Effector CD8-positive, alpha-beta T cell (primary cell): ENCODE data around the gene IFT43.

Source experiments
- DNase-seq: peaks from one replicate; lab custom pipeline; 2025; lab: John Stamatoyannopoulos, UW
- total RNA-seq, 4 experiments: gene quantifications; one replicate each; lab custom pipeline; 2026; lab: John Stamatoyannopoulos, UW

The IFT43 gene
- total RNA-seq = 8.6 to 12.8 (median 9.6) reads per million in 4 experiments

DNA sequence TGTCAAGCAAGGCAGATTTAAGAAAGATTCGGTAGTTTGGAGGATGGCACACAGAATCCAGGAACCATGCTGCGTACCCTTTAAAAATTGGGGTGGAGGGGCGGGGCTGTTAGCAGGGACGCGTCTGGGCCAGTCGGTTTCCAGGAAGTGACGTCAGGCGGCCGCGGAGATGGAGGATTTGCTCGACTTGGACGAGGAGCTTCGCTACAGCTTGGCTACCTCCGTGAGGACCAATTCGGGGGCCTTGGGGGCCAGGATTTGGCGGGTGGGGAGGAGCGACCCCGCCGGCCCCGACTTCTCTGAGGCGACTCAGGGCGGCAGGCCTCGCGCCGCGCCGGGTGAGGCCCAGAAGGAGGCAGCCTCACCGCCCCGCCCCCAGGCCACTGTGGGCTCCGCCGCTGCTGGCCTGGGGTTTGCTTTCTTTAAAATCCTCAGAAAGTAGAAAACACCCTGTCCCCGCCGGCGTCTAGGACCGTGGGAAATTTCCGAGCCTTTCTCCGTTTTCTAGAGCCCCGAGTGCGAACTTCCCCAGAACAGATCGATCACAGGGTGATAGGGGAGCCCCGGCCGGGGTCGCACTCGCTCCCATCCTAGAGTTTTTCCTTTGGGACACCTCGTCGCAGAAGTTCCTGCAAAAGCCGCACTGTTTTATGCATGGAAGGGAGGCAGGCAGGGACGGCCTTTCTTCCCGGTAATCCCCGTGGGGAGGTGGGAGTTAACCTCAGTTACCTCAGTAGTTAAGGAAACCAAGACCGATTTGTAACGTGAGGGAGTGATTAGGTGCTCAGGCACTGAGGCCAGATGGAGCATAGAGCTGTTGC is at the start of gene IFT43:
IFT43 (plus strand) TSS at position 146 of the 821 bp plus-strand sequence; CDS start at position 170, 24 bp downstream.
- DNase-seq = peak; percentile 82

DNA sequence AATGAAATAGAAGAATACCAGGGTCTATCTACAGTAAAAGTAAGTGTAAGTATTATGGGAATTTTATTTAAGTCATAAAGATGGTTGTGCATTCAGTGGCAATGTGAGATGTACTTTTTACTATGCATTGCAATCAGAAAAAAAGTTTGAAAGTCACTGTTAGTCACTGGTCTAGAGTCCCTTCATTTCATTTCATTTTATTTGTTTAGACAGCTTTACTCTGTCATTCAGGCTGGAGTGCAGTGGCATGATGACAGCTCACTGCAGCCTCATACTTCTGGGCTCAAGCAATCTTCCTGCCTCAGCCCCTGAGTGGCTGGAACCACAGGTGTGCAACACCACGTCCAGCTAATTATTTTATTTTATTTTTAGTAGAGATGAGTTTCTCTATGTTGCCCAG is 46.4 kb upstream of the IFT43 start:
- DNase-seq = no peak

DNA sequence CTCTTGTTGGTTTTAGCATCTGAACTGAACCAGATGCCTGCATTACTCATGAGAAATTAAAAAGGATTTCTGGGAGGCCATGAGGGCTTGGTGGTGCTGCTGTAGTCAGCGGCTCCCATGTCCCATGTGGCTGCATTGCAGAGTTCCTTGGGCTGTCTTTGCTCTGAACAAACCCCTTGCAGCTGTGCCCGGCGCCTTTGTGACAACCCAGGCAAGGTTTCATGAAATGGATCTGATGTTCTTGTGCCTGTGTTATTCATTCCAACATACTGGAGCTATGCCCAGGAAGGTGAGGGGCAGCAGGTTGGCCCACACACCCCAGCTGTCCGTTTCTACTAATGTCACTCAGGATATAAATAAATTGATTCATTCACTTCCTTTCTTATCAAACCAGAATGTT is 44.5 kb upstream of the IFT43 start:
- no peak for DNase-seq

DNA sequence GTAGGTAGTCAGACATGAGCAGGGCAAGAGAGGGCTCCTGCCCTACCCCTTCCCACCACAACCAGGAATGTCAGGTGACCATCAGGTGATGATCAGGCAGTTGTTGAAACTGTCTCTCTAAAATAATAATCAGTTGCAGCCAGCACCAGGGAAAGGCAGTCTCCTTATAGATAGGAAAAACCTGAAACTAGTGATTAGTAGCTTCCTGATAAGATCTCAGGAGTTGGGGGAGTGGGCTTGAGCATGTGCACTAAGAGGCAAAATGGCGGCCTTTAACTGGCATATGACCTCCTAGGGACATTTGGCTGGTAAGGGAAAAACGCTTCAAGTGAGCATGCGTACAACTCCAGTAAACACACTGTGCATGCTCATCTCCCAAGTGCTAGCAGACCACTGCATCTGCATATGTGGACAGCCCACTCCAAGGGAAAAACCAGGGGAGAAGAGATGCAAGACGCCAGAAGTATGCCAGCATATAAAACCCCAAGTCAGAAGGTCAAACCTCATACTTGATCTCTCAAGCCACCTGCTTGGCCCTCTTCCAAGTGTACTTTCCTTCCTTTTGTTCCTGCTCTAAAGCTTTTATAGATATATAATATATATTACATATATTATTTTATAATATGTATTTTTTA is 40.8 kb upstream of the IFT43 start:
- no peak for DNase-seq

DNA sequence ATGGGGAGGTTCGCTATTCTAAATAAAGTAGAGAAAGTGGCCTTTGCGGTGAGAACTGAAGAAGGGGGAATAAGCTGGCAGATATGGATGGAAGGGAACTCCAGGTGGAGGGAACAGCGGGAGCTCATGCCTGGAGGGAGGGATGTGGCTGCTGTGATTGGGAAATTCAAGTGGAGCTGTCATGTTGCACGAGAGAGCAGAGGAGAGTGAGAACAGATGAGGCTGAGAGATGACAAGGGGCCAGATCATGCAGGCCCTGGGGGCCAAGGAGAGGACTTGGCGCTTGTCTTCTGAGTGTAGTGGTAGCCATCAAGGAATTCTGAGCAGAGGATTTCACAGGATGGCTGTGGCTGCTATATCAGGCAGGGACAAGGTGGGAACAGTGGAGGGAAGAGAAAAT is 38.8 kb upstream of the IFT43 start:
- no peak for DNase-seq

DNA sequence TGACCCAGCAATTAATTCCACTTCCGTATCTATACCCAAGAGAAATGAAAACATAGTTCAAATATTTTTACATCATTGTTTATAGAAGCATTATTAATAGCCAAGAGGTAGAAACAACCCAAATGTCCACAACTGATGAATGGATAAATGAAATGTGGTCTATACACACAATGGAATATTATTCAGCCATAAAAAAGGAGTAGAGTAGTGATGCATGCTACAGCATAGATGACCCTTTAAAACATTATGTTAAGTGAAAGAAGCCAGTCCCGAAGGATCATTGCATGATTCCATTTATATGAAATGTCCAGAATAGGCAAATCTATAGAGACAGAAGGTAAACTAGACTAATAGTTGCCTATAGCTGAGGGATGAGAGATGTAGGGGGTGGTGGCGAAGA is 33.1 kb upstream of the IFT43 start:
- DNase-seq = no peak

DNA sequence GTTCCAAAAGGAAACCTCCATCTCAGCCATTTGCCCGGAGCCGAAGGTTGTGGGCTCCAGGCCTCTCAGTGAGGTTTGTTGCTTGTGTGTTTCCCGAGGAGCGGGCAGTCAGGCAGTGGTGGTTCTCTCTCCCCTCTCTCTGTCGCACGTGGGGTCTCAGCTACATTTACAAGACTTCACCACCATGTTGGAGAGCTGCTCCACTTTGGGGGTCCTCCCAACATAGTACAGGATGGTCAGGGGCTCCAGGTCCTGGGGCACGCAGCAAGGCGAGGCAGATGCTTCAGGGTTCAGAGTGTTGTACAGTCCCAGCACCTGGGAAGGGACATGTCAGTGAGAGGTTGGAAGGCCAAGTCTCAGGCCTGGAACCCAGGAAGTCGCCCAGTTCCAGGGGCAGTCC is 26.5 kb upstream of the IFT43 start:
- DNase-seq = no peak

DNA sequence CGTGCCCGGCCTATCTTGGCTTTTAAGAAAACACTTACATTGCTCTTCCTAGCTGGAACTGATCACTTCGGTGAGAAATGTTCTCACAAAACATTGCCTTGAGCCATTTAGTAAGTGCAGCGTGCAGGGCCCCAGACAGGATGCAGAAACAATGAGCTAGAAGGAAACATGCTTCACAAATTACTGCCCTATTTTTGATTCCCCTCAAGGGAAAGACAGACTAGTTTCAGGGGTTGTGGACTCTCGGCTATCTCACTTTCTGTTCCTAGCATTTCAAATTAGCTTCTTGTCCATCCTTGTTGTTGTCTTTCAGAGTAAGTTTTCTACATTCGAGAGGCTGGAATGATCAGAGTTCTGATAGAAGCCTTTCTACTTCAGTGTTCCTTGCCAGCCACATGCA is 25.3 kb upstream of the IFT43 start:
- no peak for DNase-seq

DNA sequence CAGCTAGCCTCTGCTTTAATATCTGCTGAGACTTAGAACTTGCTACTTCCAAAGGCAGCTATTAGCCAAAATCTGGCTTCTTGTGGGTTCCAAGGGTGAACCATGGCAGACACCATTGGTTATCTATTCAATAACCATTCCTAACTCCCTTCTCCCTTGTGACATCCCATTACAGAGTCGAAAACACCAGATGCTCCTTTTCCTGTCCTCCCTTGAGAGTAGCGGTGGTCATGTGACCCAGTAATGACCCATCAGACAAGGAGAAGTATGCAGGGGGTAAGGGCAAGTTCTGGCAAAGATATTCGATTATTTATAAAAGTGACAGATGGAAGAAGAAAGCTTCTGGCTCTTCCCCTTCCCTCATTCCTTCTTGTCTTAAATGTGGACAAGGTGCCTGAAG is 23.9 kb upstream of the IFT43 start:
- no peak for DNase-seq

DNA sequence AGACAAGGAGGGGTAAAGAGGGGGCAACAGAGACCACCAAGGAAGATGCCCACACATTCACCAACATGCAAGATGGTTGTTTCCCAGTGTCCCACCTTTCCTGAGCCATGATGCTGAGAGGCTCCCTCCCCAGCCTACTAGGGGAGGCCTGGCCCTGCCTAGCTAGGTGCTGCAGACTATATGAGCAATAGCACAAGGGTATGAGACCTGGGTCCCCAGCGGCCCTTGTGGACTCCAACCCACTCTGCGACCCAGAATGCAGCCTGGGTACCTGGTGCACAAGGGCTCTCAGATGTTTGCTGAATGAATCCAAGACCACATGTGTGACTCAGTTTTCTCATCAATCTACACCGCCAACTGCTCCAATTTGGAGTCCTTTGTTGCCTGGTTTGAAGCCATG is 17.7 kb upstream of the IFT43 start:
- no peak for DNase-seq

DNA sequence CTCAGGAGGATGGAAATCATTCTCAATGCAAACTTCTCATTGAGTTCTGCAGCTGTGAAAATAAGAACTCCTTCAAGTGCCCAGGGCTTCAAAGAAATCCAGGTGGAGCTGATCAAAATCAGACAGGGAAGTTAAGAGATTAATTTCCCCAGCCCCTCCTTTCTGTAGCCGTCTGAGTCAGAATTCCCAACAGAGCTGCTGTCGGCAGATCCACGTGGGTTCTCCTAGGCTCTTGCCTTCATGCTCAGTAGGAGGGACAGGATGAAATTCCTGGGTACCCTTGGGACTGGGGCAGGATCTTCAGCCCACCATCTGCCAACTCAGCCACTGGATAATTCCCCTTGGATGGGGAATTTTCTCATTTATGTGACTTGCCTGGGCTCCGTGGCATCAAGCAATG is 17.1 kb upstream of the IFT43 start:
- DNase-seq = no peak

DNA sequence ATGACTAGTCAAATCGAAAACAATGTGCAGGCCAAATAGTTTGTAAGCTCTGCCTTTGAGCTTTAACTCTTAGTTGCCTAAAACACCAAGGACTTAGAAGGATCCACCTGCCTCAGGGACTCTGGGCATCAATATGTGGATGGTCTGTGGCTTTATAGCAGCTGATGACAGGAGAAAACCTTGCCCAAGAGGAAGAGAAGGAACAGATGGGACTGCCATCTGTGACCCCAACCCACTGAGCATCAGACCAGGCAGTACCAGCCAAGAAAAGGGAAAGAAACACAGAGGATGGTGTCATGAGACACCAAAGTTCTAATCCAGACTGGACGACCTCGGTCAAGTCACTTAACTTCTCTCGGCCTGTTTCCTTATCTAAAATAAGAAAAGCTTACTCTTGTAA is 16.4 kb upstream of the IFT43 start:
- no peak for DNase-seq

DNA sequence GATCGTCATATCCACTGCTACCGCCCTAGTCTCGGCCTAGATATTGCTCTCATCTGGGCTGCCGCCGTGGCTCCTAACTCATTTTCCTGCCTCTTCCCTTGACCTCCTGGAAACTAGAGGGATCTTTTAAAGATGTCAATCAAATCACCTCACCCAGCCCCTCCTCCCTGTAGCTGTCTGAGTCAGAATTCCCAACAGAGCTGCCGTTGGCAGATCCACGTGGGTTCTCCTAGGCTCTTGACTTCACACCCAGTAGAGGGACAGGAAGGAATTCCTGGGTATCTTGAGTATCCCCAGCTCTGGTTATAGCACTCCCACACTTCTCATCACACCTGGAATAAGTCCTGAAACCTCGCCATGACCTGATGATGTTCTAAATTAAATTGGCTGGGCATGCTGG is 15.7 kb upstream of the IFT43 start:
- no peak for DNase-seq

DNA sequence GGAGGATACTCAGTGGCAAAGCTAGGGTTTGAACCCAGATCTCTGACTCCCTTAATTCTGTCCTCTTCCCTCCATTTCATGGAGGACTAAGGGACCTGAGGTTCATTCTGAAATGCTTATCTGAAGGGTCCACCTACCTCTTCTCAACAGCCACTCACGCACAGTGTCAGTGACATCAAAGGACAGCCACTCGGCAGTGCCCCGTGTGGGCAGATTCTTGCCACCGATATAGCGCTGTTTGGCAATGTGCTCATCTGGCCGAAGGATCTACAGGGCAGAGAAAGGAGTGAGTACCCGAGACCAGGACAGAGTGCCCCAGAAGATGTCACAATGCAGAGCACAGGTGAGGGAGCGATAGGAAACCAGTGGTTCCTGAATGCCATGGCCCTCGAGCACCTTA is 14.6 kb upstream of the IFT43 start:
- DNase-seq = no peak

DNA sequence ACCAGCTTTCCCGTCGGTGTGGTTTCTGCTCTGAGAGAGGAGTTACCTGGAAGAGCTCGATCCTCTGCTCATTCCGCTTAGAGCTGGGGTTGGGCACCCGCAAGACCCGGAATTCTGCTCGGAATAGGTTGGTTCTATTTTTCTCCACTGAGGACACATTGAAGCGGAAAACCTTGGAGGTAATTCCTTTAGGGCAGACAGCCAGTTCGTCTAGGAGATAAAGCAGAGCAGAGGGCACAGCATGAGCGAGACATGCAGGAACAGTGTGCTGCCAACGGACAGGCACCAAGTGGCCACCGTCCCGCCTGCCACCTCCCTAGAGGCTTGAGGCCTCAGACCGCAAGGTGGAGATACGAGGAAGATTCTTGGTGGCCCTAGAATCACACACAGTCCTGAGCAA is 14.1 kb upstream of the IFT43 start:
- DNase-seq = no peak

DNA sequence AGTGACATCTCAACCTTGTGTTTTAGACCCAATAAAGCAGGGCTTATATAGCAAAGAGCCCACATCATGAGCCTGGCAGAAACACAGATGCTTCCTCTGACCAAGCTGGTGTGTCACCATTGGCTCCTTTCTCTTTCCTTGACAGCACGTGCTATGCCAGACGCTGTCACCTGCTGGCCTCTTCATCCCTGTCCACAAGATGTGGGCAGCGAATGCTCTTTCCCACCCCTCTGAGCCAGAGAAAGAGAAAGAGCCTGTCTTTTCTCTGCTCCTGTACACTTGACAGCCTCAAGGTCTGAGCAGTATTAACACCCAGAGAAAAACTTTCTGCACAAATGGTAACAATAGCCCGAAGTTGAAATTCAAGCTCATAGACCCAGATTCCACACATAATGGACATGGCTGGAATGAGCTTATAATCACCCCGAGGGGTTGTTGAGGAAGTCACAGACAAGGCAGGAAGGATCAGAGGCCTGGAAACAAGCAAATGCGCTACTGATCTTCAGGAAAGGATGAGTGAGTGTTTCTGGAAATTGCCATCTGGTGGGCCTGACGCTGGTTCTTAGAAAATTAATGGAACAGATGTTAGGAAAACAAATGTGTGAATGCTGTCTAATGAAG is 12.7 kb upstream of the IFT43 start:
- DNase-seq = no peak

DNA sequence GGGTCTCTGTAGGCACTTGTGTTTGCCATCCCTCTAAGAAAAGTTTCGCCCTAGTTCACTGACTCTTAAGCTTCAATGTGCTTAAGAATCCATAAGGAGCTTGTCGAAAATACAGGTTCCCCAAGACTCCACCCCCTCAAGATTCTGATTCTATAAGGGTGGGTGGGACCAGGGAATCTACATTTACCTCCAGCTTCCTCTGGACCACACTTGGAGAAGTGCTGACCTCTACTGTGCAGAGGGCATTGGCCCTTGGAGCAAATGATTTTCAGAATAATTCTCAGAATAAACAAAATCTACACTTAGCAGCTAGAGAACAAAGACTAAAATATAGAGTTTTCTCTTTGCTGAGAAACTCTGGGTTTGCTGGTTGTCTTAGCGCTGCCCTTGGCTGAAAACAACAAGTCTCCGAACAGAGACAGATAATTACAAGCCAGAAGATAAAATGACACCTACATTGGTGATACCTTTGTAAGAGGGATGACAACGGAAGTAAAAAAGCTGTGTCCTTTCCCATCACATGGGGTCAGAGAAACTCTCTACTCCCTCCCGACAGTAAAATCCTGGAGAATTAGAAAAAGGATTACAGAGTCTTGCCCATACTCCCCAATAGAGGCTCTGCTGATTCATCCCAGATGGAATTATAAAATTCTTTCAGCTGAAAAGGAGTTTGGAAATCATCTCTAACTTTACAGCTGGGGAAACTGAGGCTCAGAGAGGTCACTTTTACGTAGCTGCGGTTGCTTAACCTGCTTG is 8.6 kb upstream of the IFT43 start:
- no peak for DNase-seq

DNA sequence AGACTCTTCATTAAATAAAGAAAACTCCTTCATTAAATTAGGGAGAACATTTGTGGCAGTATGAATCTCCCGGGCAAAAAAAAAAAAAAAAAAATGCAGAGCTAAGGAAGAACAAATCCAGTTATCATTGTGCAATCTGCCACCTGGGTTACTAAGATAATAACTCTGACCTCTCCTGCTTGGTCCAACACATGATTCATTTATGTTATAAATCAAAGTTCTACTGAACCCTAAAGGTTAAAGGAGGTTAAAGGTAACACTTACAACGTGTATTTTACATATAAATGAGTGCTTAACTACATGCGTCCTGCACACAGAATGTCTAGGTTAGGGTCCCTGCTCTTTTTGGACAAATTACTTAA is 8.0 kb upstream of the IFT43 start:
- DNase-seq = no peak

DNA sequence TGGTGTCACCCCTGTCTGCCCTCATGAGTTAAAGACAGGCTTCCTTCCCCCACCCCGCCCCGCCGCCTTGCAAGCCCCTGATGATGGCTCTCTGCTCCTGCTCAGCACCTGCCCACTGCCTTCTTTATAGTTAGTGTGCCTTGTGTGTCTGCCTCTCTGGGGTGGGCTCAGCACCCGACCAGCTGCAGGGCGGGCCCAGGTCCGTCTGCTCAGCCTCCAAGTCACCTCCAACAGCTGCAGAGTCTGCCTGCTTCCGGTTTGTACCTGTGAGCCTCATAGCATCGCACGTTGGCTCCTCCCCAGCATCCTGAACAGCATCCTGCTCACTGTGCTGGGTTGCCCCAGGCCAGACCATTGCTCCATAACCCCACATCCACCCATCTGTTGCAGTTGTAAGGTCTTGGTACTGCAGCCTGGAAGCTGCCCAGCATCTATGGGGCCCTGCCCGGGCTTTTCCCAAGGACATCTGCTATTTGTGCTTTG is 7.3 kb upstream of the IFT43 start:
- DNase-seq = no peak

DNA sequence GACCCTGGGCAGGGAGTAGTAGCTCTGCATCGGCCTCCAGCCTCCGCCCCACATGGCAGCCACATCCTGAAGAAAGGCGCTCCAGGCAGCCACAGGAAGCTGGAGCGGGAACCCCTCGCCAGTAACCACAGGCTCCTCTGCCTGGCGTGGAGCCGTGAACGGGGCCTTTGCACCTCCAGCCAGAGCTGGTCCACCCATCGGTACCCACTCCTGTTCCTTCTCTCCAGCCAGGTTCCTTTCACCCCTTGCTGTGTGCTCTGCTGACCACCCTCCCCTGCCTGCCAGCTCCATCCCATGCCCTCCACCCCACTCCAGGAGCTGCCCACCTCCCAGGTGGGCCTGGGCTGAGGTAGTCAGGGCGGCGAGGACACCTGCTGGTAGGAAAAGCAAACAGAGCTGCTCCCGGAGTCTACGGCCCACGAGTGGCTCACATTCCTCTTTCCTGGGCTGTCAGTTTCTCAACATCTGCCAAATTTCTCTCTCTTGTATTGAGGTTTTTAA is 6.4 kb upstream of the IFT43 start:
- peak; percentile 9 for DNase-seq

DNA sequence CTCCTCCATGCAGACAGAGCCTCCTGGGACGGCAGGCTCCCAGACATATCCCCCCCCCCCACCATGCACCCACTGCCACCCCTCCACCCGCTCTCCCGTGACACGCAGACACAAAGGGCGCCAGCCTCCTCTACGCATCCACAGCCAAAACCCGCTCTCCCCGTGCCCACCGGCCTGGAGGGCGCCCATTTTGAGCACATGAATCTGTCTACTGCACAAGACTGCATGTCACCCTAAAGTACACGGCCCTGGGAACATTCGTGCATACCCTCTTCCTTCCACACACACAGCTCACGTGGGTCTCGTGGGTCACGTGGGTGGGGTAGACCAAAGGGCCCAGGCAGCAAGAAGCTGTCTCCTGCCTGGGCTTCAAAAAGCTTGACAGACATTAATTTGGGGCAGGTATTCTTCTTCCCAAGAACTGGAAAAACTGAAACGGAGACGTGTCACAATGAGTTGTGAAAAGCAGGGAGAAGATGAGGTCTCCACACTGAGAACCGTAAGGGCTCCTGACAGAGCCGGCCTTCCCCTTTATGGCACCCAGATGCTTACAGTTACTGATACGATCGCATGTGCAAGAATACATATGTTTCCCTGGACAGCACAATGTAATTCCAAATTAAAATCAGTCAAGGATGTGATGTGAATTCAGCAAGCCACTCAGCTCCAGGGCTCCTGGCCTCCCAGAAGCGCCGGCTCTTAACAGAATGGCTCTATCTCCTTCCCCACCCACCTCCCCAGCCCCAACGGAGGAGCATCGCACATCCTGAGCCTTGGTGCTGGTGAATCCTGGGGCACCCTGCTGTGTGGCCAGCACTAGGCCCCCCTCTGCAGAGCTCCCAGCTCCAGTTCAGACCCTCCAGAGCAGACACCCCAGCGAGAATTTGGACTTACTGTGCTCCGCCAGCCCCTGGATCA is 5.7 kb upstream of the IFT43 start:
- no peak for DNase-seq
